Endothelial cell of umbilical vein (primary cell): ENCODE data around the gene MFSD8. TPM values are rescaled to one million over a fixed set of nuclear protein-coding genes. Genes with fewer than 3 reads are reported as not detected.
A peak's percentile ranks its signal among the peaks of the same experiment; 100 is the strongest.

ENCODE experiments used
- BruUV-seq: library from RNA; stranded (reverse); fragments of 400-500 nt; replicated peaks from 2 replicates; lab custom pipeline; 2021; lab: Mats Ljungman, UMichigan
- CTCF ChIA-PET: fragments of 300-600, 350-600 bp; sonication (Branson Sonifier 250); formaldehyde crosslinking; loops from one replicate; lab custom pipeline; 2021; ENCODE audit warnings: antibody characterized with exemption, inconsistent platforms; lab: Charles Lee
- POLR2A ChIA-PET: fragments of 300-600, 350-600 bp; sonication (Branson Sonifier 250); formaldehyde crosslinking; loops from one replicate; lab custom pipeline; 2021; ENCODE audit warnings: antibody characterized with exemption, inconsistent platforms; lab: Charles Lee
- DNase-seq: peaks from one replicate; pipeline ENCODE4 v3.0.0-alpha.2; 2011; ENCODE audit warnings: low read depth, low spot score
- FAIRE-seq: peaks from 2 replicates; lab custom pipeline; 2011; peaks lifted over from hg19 to GRCh38; lab: Jason Lieb, UNC
- H2AFZ ChIP-seq: 2 replicates; pipeline ENCODE4 v1.6.0; 2012; ENCODE audit warnings: low read depth, low read length, control low read depth, inconsistent platforms
- H3K27ac ChIP-seq: 2 replicates; pipeline ENCODE4 v1.5.1; 2011; ENCODE audit warnings: low read depth, mild to moderate bottlenecking, control low read depth, low read length, moderate library complexity; ENCODE audit not compliant: insufficient read depth
- H3K27me3 ChIP-seq, 2 experiments: 2 replicates each; pipeline versions ENCODE4 v1.6.0 to v1.6.1; 2011; ENCODE audit warnings: low read length in 2 of 2, mixed read lengths in 1 of 2; ENCODE audit not compliant: control insufficient read depth in 2 of 2, insufficient read depth in 2 of 2
- H3K36me3 ChIP-seq, 2 experiments: 2 replicates in 1 of 2; 3 replicates in 1 of 2; pipeline ENCODE4 v1.5.1; 2011; ENCODE audit warnings: low read length in 2 of 2, mild to moderate bottlenecking in 1 of 2, moderate library complexity in 1 of 2; ENCODE audit not compliant: control insufficient read depth in 2 of 2, insufficient read depth in 2 of 2; ENCODE audit errors: extremely low read depth in 1 of 2
- H3K4me1 ChIP-seq: 3 replicates; pipeline ENCODE4 v1.5.1; 2011; ENCODE audit warnings: mild to moderate bottlenecking, low read length; ENCODE audit not compliant: control insufficient read depth, insufficient read depth; ENCODE audit errors: extremely low read depth
- H3K4me2 ChIP-seq: 2 replicates; pipeline ENCODE4 v1.6.1; 2011; ENCODE audit warnings: low read length, control low read depth, mixed read lengths; ENCODE audit not compliant: insufficient read depth
- H3K4me3 ChIP-seq, 3 experiments: fragments of 200-600 bp in 1 of 3; sonication (generic), shearing (Covaris generic) in 1 of 3; replicated peaks in 1 of 3; 2 replicates each; pipeline ENCODE4 v1.5.1; 2011 to 2016; ENCODE audit warnings: control low read depth in 3 of 3, low read length in 3 of 3, mild to moderate bottlenecking in 2 of 3, inconsistent platforms in 1 of 3, low read depth in 1 of 3, moderate library complexity in 1 of 3; ENCODE audit not compliant: insufficient read depth in 1 of 3
- H3K79me2 ChIP-seq: 2 replicates; pipeline ENCODE4 v1.6.0; 2012; ENCODE audit warnings: low read length, inconsistent platforms; ENCODE audit not compliant: control insufficient read depth, insufficient read depth
- H3K9ac ChIP-seq: replicated peaks from 2 replicates; pipeline ENCODE3; 2011; ENCODE audit warnings: low read length, control low read depth; ENCODE audit not compliant: insufficient read depth; ENCODE audit errors: extremely low read depth
- H3K9me1 ChIP-seq: replicated peaks from 3 replicates; pipeline ENCODE4 v1.6.0; 2011; ENCODE audit warnings: mild to moderate bottlenecking, low read length; ENCODE audit not compliant: control insufficient read depth, insufficient read depth; ENCODE audit errors: extremely low read depth
- H3K9me3 ChIP-seq: replicated peaks from 2 replicates; pipeline ENCODE4 v1.5.1; 2012; ENCODE audit warnings: low read length, inconsistent platforms; ENCODE audit not compliant: control insufficient read depth, insufficient read depth
- H4K20me1 ChIP-seq: replicated peaks from 2 replicates; pipeline ENCODE3; 2011; ENCODE audit warnings: mild to moderate bottlenecking, low read length; ENCODE audit not compliant: control insufficient read depth, insufficient read depth; ENCODE audit errors: extremely low read depth
- EZH2 ChIP-seq: IDR thresholded peaks from 2 replicates; pipeline ENCODE4 v1.6.1; 2012; ENCODE audit warnings: borderline replicate concordance, low read depth, mild to moderate bottlenecking, moderate library complexity, low read length, inconsistent platforms; ENCODE audit not compliant: severe bottlenecking
- FOS ChIP-seq: IDR thresholded peaks from 2 replicates; pipeline ENCODE4 v1.6.1; 2011; ENCODE audit warnings: mild to moderate bottlenecking, low read length, moderate library complexity, borderline replicate concordance; ENCODE audit not compliant: insufficient read depth
- JUN ChIP-seq: IDR thresholded peaks from 2 replicates; pipeline ENCODE4 v1.6.1; 2011; ENCODE audit warnings: borderline replicate concordance, low read depth; ENCODE audit not compliant: insufficient read length, insufficient read depth
- MYC ChIP-seq: IDR thresholded peaks from one replicate; pipeline ENCODE4 v1.6.1; 2011; ENCODE audit warnings: mild to moderate bottlenecking, low read depth, low read length
- POLR2A ChIP-seq: IDR thresholded peaks from 2 replicates; pipeline ENCODE4 v1.6.1; 2012; ENCODE audit warnings: low read depth, mild to moderate bottlenecking, control low read depth, low read length
- POLR2AphosphoS5 ChIP-seq: IDR thresholded peaks from 2 replicates; pipeline ENCODE4 v1.6.1; 2012; ENCODE audit warnings: low read depth, mild to moderate bottlenecking, control low read depth, low read length, moderate library complexity; ENCODE audit not compliant: insufficient read depth
- dilution Hi-C: fragments of 300-500 bp; cut with MboI; formaldehyde crosslinking; loops from one replicate; pipeline ENCODE4 v1.15.0; 2019; ENCODE audit warnings: low sequenced_read_pairs; ENCODE audit not compliant: extremely low pct_ligation_motif_present
- intact Hi-C: fragments of 100-400 bp; cut with micrococcal nuclease; formaldehyde crosslinking; loops from one replicate; pipeline ENCODE4 v1.10.0; 2022
- polyA plus RNA-seq, 4 experiments: library from polyadenylated mRNA; depleted of rRNA in 3 of 4; stranded (reverse) in 3 of 4; unstranded in 1 of 4; fragments of >200 nt; gene quantifications; 2 replicates each; pipeline versions ENCODE4 v1.2.1 to v1.2.3, GENCODE V29; 2011 to 2012; ENCODE audit warnings: missing spikeins in 1 of 4
- total RNA-seq: library from RNA; stranded (reverse); gene quantifications from 2 replicates; pipeline ENCODE4 v1.2.3, GENCODE V29; 2021

Gene MFSD8
- total and polyA plus RNA-seq, 2 donors (not counting 3 experiments of a cell fraction or from before 2014, with no cell fraction given): 11.5 to 19.4 TPM

DNA sequence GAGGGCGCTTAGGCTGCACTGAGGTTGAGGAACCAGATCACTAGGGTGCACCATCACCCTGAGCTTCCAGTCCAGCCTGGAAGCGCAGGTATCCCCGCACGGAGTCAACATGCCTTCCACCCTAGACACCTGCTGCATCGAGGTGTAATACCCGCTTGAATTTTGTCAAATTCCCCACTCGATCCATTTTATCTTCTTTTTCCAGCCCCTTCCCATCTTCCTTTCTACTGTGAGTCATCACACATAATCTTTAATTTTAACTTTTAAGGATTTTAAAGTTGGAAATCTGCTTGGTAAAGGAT is 83.5 kb downstream of the MFSD8 start:
- FAIRE-seq (no peak), DNase-seq (no peak)
- Histone ChIP-seq H3K4me3 (peak overlapping the region; percentile 92 to 97 (median 97)), H3K27ac (peak overlapping the region; percentile 84), H3K27me3 (no peaks in the 10 kb centered on the region), H2AFZ (peak overlapping the region; percentile 100), H3K79me2 (peaks cover 38% of the 10 kb centered on the region), H4K20me1 (no peaks in the 10 kb centered on the region), H3K36me3 (peaks cover 0 to 7% of the 10 kb centered on the region in 2 experiments), H3K4me1 (peaks cover 8% of the 10 kb centered on the region), H3K9me1 (no peaks in the 10 kb centered on the region), H3K9me3 (no peaks in the 10 kb centered on the region), H3K9ac (peak overlapping the region; percentile 97), H3K4me2 (peak overlapping the region; percentile 88)
- BruUV-seq: no TSS peak
- ChIA-PET POLR2A (interaction anchor here (0.9 kb wide), 1 partner anchor 195 kb away, joined by 3 read pairs; no protein-coding TSS in a partner anchor), CTCF (interaction anchor here (1.0 to 2.2 kb wide), 6 partner anchors 9 to 149 kb away, joined by 3 to 10 read pairs (median 4); partner anchors contain the start of genes ABHD18, HSPA4L and MFSD8)
- intact Hi-C loops: loop anchor here (1.0 to 5.0 kb wide), 4 partner anchors 84 to 281 kb away; partner anchors contain the start of genes ABHD18, INTU, LARP1B and MFSD8
- no peak for TF ChIP-seq FOS
- TF ChIP-seq MYC: no peak
- no peak for TF ChIP-seq EZH2
- dilution Hi-C loops: no loop called here

DNA sequence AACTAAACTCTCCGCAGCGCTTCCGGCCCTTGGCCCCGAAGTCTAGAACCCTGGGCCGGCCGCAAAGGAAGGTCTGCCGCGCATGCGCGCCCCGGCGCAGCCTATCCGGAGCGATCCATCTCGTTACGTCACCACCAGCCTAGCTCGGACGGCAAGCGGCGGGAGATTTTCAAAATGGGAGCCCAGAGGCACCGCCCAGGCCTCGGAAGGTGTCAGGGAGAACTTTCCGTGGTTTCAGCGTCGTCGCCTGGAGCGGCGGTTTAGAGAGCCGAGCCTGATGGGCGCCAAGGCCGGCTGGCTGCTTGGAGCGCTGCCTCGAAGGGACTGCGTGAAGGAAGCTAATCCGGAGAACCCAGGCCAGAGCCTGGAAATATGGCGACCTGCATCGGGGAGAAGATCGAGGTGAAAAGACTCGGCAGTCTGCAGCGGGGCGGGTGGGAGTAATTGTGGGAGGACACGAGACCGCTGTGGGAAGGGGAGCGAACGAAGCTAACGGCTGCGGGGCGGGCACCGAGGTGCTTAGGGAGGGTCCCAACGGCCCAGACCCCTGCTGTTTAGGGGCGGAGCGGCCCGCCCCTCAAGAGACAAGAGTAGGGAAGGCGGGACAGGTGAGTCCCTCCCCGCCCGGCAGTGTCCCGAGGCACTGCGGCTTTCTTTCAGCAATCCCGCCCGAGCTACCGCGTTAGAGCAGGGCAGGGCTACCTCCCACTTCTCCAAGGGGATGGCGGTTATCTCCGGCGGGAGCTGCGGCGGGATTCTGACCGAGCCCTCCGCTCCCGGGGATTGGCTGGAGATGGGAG is 84.0 kb downstream of the MFSD8 start, which contains the start of gene PLK4:
TSS of gene PLK4 (plus strand) at position 131 of the 800 bp plus-strand sequence. CDS start at position 373, 242 bp downstream.
- H4K20me1 ChIP-seq: no peaks in the 10 kb centered on the region
- dilution Hi-C loops: no loop called here
- intact Hi-C loops: loop anchor here (1.0 to 5.0 kb wide), 5 partner anchors 84 to 281 kb away; partner anchors contain the start of genes ABHD18, HSPA4L, INTU and LARP1B
- peak; percentile 97 for DNase-seq
- FAIRE-seq: peak; percentile 89
- H3K4me2 ChIP-seq: peak within 1 kb of the TSS; percentile 88
- no peaks in the 10 kb centered on the region for H3K27me3 ChIP-seq
- ChIA-PET POLR2A (interaction anchor here (0.6 to 0.9 kb wide), 2 partner anchors 50 to 194 kb away, joined by 3 to 4 read pairs; no protein-coding TSS in a partner anchor), CTCF (interaction anchor here (1.0 to 2.2 kb wide), 6 partner anchors 9 to 148 kb away, joined by 3 to 10 read pairs (median 4); partner anchors contain the start of genes ABHD18, HSPA4L and MFSD8)
- no peaks in the 10 kb centered on the region for H3K9me1 ChIP-seq
- peak within 1 kb of the TSS; percentile 84 for H3K27ac ChIP-seq
- no peaks in the 10 kb centered on the region for H3K9me3 ChIP-seq
- H2AFZ ChIP-seq: peak within 1 kb of the TSS; percentile 100
- peaks cover 0 to 7% of the 10 kb centered on the region in 2 experiments for H3K36me3 ChIP-seq
- TF ChIP-seq JUN (peak; percentile 27), POLR2A (peak; percentile 28), POLR2AphosphoS5 (peak; percentile 20), MYC (no peak)
- no TSS peak for BruUV-seq
- H3K4me3 ChIP-seq: peak within 1 kb of the TSS; percentile 92 to 97 (median 97)
- H3K4me1 ChIP-seq: peaks cover 8% of the 10 kb centered on the region
- H3K79me2 ChIP-seq: peaks cover 33% of the 10 kb centered on the region
- H3K9ac ChIP-seq: peak within 1 kb of the TSS; percentile 97
